GM12874 (cell line): ENCODE measurements around the gene PAK5.

Source experiments
- CTCF ChIP-seq: IDR thresholded peaks from 2 replicates; pipeline ENCODE4 v1.5.1; 2011; ENCODE audit warnings: low read depth, mild to moderate bottlenecking, control low read depth, low read length, moderate library complexity; ENCODE audit not compliant: insufficient read depth

PAK5 gene

DNA sequence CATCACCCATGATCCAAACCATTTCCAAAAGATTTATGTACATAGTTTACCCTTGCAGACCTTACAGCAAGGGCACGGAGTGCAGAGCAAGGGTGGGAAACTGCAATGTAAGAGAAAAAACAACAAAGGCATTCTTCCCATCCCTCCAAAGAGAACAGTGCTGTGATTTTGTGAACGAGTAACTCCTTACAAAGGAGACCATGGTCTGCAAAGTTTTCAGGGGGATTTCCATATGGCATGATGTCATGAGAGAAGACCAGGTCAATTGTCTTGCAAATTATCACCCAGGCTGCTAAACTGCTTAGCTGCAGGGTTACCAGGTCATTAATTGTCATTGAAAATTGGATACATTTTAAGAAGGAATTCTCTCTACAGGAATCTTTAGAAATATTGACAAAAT lies 266.2 kb downstream of the PAK5 start:
- TF ChIP-seq CTCF: no peak

DNA sequence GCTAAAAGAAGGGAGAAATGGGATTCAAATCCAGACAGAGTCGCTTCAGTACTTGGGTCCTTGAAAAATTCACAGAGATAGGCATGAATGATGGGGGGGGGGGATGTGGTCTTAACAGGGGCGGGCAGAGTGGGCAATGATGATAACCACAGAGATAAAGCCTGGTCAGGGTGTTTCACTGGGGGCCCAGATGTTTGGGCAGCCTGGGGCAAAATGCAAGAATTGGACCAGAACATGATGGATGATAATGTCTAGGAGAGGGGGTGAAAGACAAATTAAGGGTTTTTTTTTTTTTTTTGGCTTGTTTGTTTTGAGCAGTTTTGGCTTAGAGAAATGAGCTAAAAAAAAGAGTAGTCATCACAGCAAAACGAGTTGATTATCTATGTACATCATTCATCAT lies 267.1 kb downstream of the PAK5 start:
- TF ChIP-seq CTCF: no peak

GRCh38 chr20:9570612-9571011 lies 268.3 kb downstream of the PAK5 start:
- no peak for TF ChIP-seq CTCF

GRCh38 chr20:9566977-9567376 lies 271.9 kb downstream of the PAK5 start:
- no peak for TF ChIP-seq CTCF

- TF ChIP-seq CTCF: no peak
These were observed 272.8 kb downstream of the PAK5 start for GRCh38 chr20:9565910-9566550.

DNA sequence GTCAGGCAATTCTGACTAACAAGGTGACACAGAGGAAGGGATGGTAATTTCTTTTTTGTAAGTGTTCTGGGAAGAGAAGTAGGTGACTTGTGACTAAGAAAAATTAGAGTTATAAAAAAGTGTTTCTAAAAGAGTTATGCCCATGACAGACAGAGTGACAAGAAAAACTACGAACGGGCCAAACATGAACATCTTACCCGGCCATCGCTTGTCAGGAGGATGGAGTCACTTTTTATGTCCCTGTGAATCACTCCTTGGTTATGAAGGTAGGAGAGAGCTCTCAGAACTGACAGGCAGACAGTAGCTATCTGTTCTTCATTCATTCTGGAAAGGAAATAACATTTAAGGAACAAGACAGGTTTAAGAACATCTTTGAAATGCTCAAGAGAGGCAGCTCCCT lies 281.5 kb downstream of the PAK5 start:
- TF ChIP-seq CTCF: no peak

DNA sequence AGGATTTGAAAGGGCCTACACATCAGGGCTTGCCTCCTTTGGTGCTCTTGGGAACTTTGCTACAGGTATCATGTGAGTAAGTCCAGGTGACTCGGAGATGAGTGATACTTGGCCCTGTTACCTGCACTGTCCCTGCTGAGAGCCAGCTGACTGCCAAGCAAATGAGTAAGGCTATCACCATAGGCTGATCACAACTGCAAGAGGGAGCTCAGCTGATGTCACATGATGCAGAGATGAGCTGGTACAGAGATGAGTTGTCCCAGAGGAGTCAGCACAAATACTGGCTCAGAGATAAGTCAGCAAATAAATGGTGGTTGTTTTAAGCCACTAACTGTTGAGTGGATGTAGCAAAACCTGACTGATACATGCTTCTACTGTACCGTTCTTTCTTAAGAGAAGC lies 283.1 kb downstream of the PAK5 start:
- no peak for TF ChIP-seq CTCF
